Measurements from ENCODE around the gene ABCA6. TPM values are rescaled to one million over a fixed set of nuclear protein-coding genes. Genes with fewer than 3 reads are reported as not detected.

The ABCA6 gene
- total and polyA plus RNA-seq, 4 experiments from 2014 or later = 0.53 to 0.67 TPM; not detected in 2

GRCh38 chr17:69030169-69030568, 111.5 kb downstream of the ABCA6 start:
- no peaks in the 10 kb centered on the region for H3K9me3 ChIP-seq (ENCODE audit: control insufficient read depth in 1 of 2, low read length in 2 of 2)
- CTCF ChIA-PET (ENCODE audit: partially characterized antibody) = no interaction called here
- Mint-ChIP-seq H3K36me3 (no peaks in the 10 kb centered on the region), H3K27ac (no peak overlapping the region), H3K9me3 (peaks cover 0 to 3% (median 0%) of the 10 kb centered on the region in 8 donors), H3K4me3 (no peak overlapping the region), H3K4me1 (no peaks in the 10 kb centered on the region), H3K27me3 (peaks cover 1 to 4% of the 10 kb centered on the region in 2 donors)
- no peak overlapping the region for H3K4me3 ChIP-seq (ENCODE audit: low read length in 2 of 2)
- POLR2A ChIA-PET (ENCODE audit: partially characterized antibody) = no interaction called here
- intact Hi-C loops (cut with micrococcal nuclease) = no loop called here
- H3K27me3 ChIP-seq (ENCODE audit: insufficient read depth, low read length) = no peaks in the 10 kb centered on the region
- no peaks in the 10 kb centered on the region for H3K4me1 ChIP-seq (ENCODE audit: insufficient read depth, low read length)
- H3K27ac ChIP-seq (ENCODE audit: low read depth, low read length) = no peak overlapping the region
- no peak for DNase-seq
- no peaks in the 10 kb centered on the region for H3K36me3 ChIP-seq (ENCODE audit: insufficient read depth, low read length)

Small RNAs within 50 kb of the gene (microRNA-seq; reads per million reads assigned to microRNA genes)
- gene MIR4524A (ENCODE audit: borderline microRNAs expressed, borderline number of aligned reads, borderline replicate concordance) (not detected), gene MIR4524B (ENCODE audit: borderline microRNAs expressed, borderline number of aligned reads, borderline replicate concordance) (not detected)

Other genes with a start within 250 kb of the ABCA6 start
- gene ABCA8, start 186.5 kb downstream of the ABCA6 start, total RNA-seq = not detected
- not detected for gene ABCA8, start 186.5 kb downstream of the ABCA6 start, polyA plus RNA-seq
- gene ABCA9, start 81.0 kb downstream of the ABCA6 start, total RNA-seq = under 1 TPM; 0.06 TPM
- not detected for gene ABCA9, start 81.0 kb downstream of the ABCA6 start, polyA plus RNA-seq
- 1 to 10 TPM; 2.1 to 4.6 TPM for gene ABCA10, start 86.9 kb upstream of the ABCA6 start, total RNA-seq
- not detected for gene ABCA10, start 86.9 kb upstream of the ABCA6 start, polyA plus RNA-seq
- 10 to 100 TPM; 43.8 to 45.0 TPM for gene ABCA5, start 185.2 kb upstream of the ABCA6 start, total RNA-seq
- 1 to 10 TPM; 7.7 to 9.0 TPM for gene ABCA5, start 185.2 kb upstream of the ABCA6 start, polyA plus RNA-seq

All from CD4-positive, alpha-beta memory T cell (primary cell).